Sigmoid colon (tissue), 4 donors: Measurements from ENCODE around the gene SSMEM1.

Experiments
- CTCF ChIP-seq, 4 experiments: fragments of 450-650 bp in 3 of 4; fragments of 200-600 bp in 1 of 4; IDR thresholded peaks; one replicate each; pipeline ENCODE4 v1.5.1; 2016 to 2019; ENCODE audit warnings: antibody characterized with exemption in 4 of 4, mild to moderate bottlenecking in 3 of 4, moderate library complexity in 2 of 4
- POLR2A ChIP-seq, 2 donors: fragments of 450-650 bp; IDR thresholded peaks; one replicate each; pipeline ENCODE4 v1.6.1; 2016; ENCODE audit warnings: antibody characterized with exemption in 2 of 2, mild to moderate bottlenecking in 2 of 2, moderate library complexity in 2 of 2
- POLR2AphosphoS5 ChIP-seq, 4 donors: sonication (generic); formaldehyde crosslinking; IDR thresholded peaks; one replicate each; pipeline ENCODE4 v1.6.1; 2017; ENCODE audit warnings: antibody characterized with exemption in 4 of 4

GRCh38 chr7:130263130-130263529, 55.5 kb downstream of the SSMEM1 start:
- TF ChIP-seq CTCF (IDR thresholded peaks at IDR 0.05): no peak
- no peak for TF ChIP-seq POLR2A (IDR thresholded peaks at IDR 0.05)
- TF ChIP-seq POLR2AphosphoS5 (IDR thresholded peaks at IDR 0.05): no peak
